D721Med (cell line): ENCODE results near the gene STOM.

Experiments
- DNase-seq: peaks from one replicate; pipeline ENCODE4 v3.0.0; 2011; ENCODE audit warnings: low spot score; ENCODE audit not compliant: insufficient read length
- FAIRE-seq: peaks from 2 replicates; lab custom pipeline; 2011; peaks lifted over from hg19 to GRCh38; lab: Jason Lieb, UNC
- CTCF ChIP-seq: IDR thresholded peaks from 2 replicates; pipeline ENCODE4 v1.5.1; 2012; ENCODE audit warnings: mild to moderate bottlenecking, control low read depth; ENCODE audit not compliant: insufficient read depth; ENCODE audit errors: missing control alignments

Gene STOM

GRCh38 chr9:121371495-121372061 lies 1.5 kb upstream of the STOM start:
- no peak for FAIRE-seq
- no peak for TF ChIP-seq CTCF
- no peak for DNase-seq

- FAIRE-seq, result no peak
Observed at GRCh38 chr9:121368745-121369144, 1.3 kb downstream of the STOM start.

GRCh38 chr9:121368138-121368522 lies 1.9 kb downstream of the STOM start:
- FAIRE-seq (no peak), DNase-seq (no peak)
- no peak for TF ChIP-seq CTCF

More at GRCh38 chr9:121368745-121369144, 1.3 kb downstream of the STOM start:
- DNase-seq, result no peak
- no peak for TF ChIP-seq CTCF

- no peak for TF ChIP-seq CTCF
- DNase-seq, result no peak
- FAIRE-seq, result no peak
Observed at GRCh38 chr9:121367306-121368137, 2.5 kb downstream of the STOM start.

GRCh38 chr9:121366611-121367192 lies 3.3 kb downstream of the STOM start:
- no peak for FAIRE-seq
- DNase-seq, result no peak
- no peak for TF ChIP-seq CTCF

GRCh38 chr9:121365564-121365963 lies 4.5 kb downstream of the STOM start:
- FAIRE-seq (no peak), DNase-seq (no peak)
- no peak for TF ChIP-seq CTCF
